Loucy (cell line): ENCODE data around the gene MEGF10.

ENCODE experiments used
- H2AFZ ChIP-seq: fragments of 200-600 bp; sonication (generic); 2 replicates; pipeline ENCODE4 v1.6.0; 2016; ENCODE audit warnings: antibody characterized with exemption, mild to moderate bottlenecking, low read length, moderate library complexity
- H3F3A ChIP-seq: fragments of 200-600 bp; 2 replicates; pipeline ENCODE4 v1.6.0; 2016; ENCODE audit warnings: antibody characterized with exemption, low read depth, mild to moderate bottlenecking
- H3K27me3 ChIP-seq: fragments of 200-600 bp; sonication (generic); 2 replicates; pipeline ENCODE4 v1.6.1; 2014; ENCODE audit warnings: low read length, mild to moderate bottlenecking; ENCODE audit not compliant: insufficient read depth, poor library complexity, severe bottlenecking
- H3K36me3 ChIP-seq: fragments of 200-600 bp; sonication (generic); 2 replicates; pipeline ENCODE4 v1.6.1; 2016; ENCODE audit warnings: low read length; ENCODE audit not compliant: insufficient read depth
- H3K4me1 ChIP-seq: fragments of 200-600 bp; sonication (generic); 2 replicates; pipeline ENCODE4 v1.5.1; 2014; ENCODE audit warnings: low read length, mild to moderate bottlenecking; ENCODE audit not compliant: insufficient read depth, poor library complexity, severe bottlenecking
- H3K4me2 ChIP-seq: fragments of 200-600 bp; sonication (generic); 2 replicates; pipeline ENCODE4 v1.6.0; 2014; ENCODE audit warnings: antibody characterized with exemption, low read length, low read depth, mild to moderate bottlenecking; ENCODE audit not compliant: poor library complexity, severe bottlenecking
- H3K4me3 ChIP-seq: fragments of 200-600 bp; sonication (generic); 2 replicates; pipeline ENCODE4 v1.5.1; 2014; ENCODE audit warnings: low read length, mild to moderate bottlenecking, mixed read lengths; ENCODE audit not compliant: poor library complexity, severe bottlenecking
- H3K79me2 ChIP-seq: fragments of 200-600 bp; sonication (generic); 2 replicates; pipeline ENCODE4 v1.6.1; 2014; ENCODE audit warnings: low read length; ENCODE audit not compliant: insufficient read depth
- H3K9ac ChIP-seq: fragments of 200-600 bp; sonication (generic); 2 replicates; pipeline ENCODE4 v1.6.0; 2014; ENCODE audit warnings: mild to moderate bottlenecking, low read depth, low read length, moderate library complexity; ENCODE audit not compliant: poor library complexity, severe bottlenecking
- H3K9me2 ChIP-seq: fragments of 200-600 bp; sonication (generic); replicated peaks from 2 replicates; pipeline ENCODE4 v1.6.1; 2016; ENCODE audit warnings: low read depth, low read length, mixed read lengths
- H3K9me3 ChIP-seq: fragments of 200-600 bp; sonication (generic); 2 replicates; pipeline ENCODE4 v1.6.1; 2014; ENCODE audit warnings: mild to moderate bottlenecking, antibody characterized with exemption, low read length, low read depth; ENCODE audit not compliant: insufficient read depth
- H4K20me1 ChIP-seq: fragments of 200-600 bp; sonication (generic); 2 replicates; pipeline ENCODE4 v1.6.0; 2014; ENCODE audit warnings: antibody characterized with exemption, low read length, mild to moderate bottlenecking; ENCODE audit not compliant: insufficient read depth, poor library complexity, severe bottlenecking
- CTCF ChIP-seq: fragments of 200-600 bp; sonication (generic); conservative IDR thresholded peaks from 2 replicates; pipeline ENCODE4 v1.5.1; 2014; ENCODE audit warnings: mild to moderate bottlenecking, antibody characterized with exemption, low read length
- EZH2phosphoT487 ChIP-seq: fragments of 200-600 bp; IDR thresholded peaks from 2 replicates; pipeline ENCODE4 v1.6.1; 2018; ENCODE audit warnings: antibody characterized with exemption, mild to moderate bottlenecking, moderate library complexity, borderline replicate concordance

MEGF10 gene

DNA sequence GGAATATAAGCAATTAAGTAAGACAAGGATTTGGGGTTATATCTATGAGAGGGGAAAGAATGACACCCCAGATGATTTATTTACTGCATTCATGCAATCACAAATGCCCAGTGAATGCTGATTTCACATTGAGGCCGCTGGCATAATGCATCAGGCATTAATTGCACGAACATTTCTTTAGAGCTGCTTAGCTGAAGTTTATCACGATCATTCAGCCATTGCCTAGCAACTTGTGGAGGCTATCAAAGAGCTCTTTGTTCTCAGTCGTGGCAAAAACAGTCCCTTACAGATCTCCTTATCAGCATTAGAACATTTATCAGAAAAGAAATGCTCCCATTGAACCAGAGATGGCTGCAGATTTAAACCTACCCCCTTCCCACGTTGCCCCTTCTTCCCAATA is 138.2 kb downstream of the MEGF10 start:
- H3K27me3 ChIP-seq = no peaks in the 10 kb centered on the region
- H3K9me3 ChIP-seq = no peaks in the 10 kb centered on the region
- no peaks in the 10 kb centered on the region for H3F3A ChIP-seq
- no peak overlapping the region for H3K4me3 ChIP-seq
- TF ChIP-seq EZH2phosphoT487 = no peak
- TF ChIP-seq CTCF = no peak
- no peaks in the 10 kb centered on the region for H3K36me3 ChIP-seq
- no peak overlapping the region for H3K9ac ChIP-seq
- H3K79me2 ChIP-seq = no peaks in the 10 kb centered on the region
- H3K4me2 ChIP-seq = no peak overlapping the region
- H2AFZ ChIP-seq = no peak overlapping the region
- no peaks in the 10 kb centered on the region for H3K4me1 ChIP-seq
- H4K20me1 ChIP-seq = no peaks in the 10 kb centered on the region
- no peaks in the 10 kb centered on the region for H3K9me2 ChIP-seq

GRCh38 chr5:127429928-127430327 is 139.3 kb downstream of the MEGF10 start:
- no peak overlapping the region for H3K4me3 ChIP-seq
- no peaks in the 10 kb centered on the region for H3K4me1 ChIP-seq
- TF ChIP-seq CTCF (no peak), EZH2phosphoT487 (no peak)
- no peaks in the 10 kb centered on the region for H3K9me3 ChIP-seq
- no peaks in the 10 kb centered on the region for H3F3A ChIP-seq
- no peaks in the 10 kb centered on the region for H3K27me3 ChIP-seq
- no peaks in the 10 kb centered on the region for H4K20me1 ChIP-seq
- no peaks in the 10 kb centered on the region for H3K9me2 ChIP-seq
- no peaks in the 10 kb centered on the region for H3K79me2 ChIP-seq
- no peaks in the 10 kb centered on the region for H3K36me3 ChIP-seq
- no peak overlapping the region for H2AFZ ChIP-seq
- H3K9ac ChIP-seq = no peak overlapping the region
- no peak overlapping the region for H3K4me2 ChIP-seq

- Histone ChIP-seq H3K9me3 (no peaks in the 10 kb centered on the region), H3K27me3 (no peaks in the 10 kb centered on the region), H3K9me2 (no peaks in the 10 kb centered on the region), H3K79me2 (no peaks in the 10 kb centered on the region), H3K4me2 (no peak overlapping the region), H3K4me1 (no peaks in the 10 kb centered on the region), H3F3A (no peaks in the 10 kb centered on the region), H3K4me3 (no peak overlapping the region), H4K20me1 (no peaks in the 10 kb centered on the region), H3K9ac (no peak overlapping the region), H2AFZ (no peak overlapping the region), H3K36me3 (no peaks in the 10 kb centered on the region)
- TF ChIP-seq CTCF = no peak
- no peak for TF ChIP-seq EZH2phosphoT487
Observed at GRCh38 chr5:127430627-127431026, 140.0 kb downstream of the MEGF10 start.
